GM23338 (cell line): ENCODE data around the gene KCNA3. TPM values are rescaled to one million over a fixed set of nuclear protein-coding genes. Genes with fewer than 3 reads are reported as not detected.

Experiments used
- ATAC-seq: fragments of 200-7000 bp; cut with Tn5 transposase; 3 replicates; pipeline ENCODE4 v1.9.1; 2020
- DNase-seq: peaks from one replicate; pipeline ENCODE4 v3.0.0-alpha.2; 2015; ENCODE audit warnings: low spot score
- H2AFZ ChIP-seq: fragments of 200-600 bp; sonication (generic); 2 replicates; pipeline ENCODE4 v1.8.0; 2016; ENCODE audit warnings: antibody characterized with exemption, mild to moderate bottlenecking, moderate library complexity
- H3F3A ChIP-seq: fragments of 200-600 bp; sonication (generic); replicated peaks from 2 replicates; pipeline ENCODE4 v1.8.0; 2017; ENCODE audit warnings: antibody characterized with exemption, mixed run types, low read depth
- H3K27ac ChIP-seq: fragments of 200-600 bp; sonication (generic); 2 replicates; pipeline ENCODE4 v1.6.1; 2016; ENCODE audit warnings: low read depth
- H3K27me3 ChIP-seq: fragments of 200-600 bp; sonication (generic); 2 replicates; pipeline ENCODE4 v1.8.0; 2016; ENCODE audit warnings: mild to moderate bottlenecking, mixed run types, moderate library complexity; ENCODE audit not compliant: insufficient read depth
- H3K36me3 ChIP-seq: fragments of 200-600 bp; sonication (generic); 2 replicates; pipeline ENCODE4 v1.8.0; 2016; ENCODE audit warnings: mild to moderate bottlenecking; ENCODE audit not compliant: insufficient read depth
- H3K4me1 ChIP-seq: fragments of 200-600 bp; sonication (generic); 2 replicates; pipeline ENCODE4 v1.8.0; 2016; ENCODE audit warnings: mild to moderate bottlenecking, moderate library complexity; ENCODE audit not compliant: insufficient read depth
- H3K4me2 ChIP-seq: fragments of 200-600 bp; sonication (generic); 2 replicates; pipeline ENCODE4 v1.7.1; 2017; ENCODE audit warnings: mixed run types
- H3K4me3 ChIP-seq: fragments of 200-600 bp; sonication (generic); 2 replicates; pipeline ENCODE4 v1.6.1; 2016; ENCODE audit warnings: mixed run types
- H3K79me2 ChIP-seq: fragments of 200-600 bp; sonication (generic); replicated peaks from 2 replicates; pipeline ENCODE4 v1.8.0; 2017; ENCODE audit warnings: mild to moderate bottlenecking; ENCODE audit not compliant: insufficient read depth
- H3K9me2 ChIP-seq: fragments of 200-600 bp; sonication (generic); 2 replicates; pipeline ENCODE4 v1.8.0; 2017; ENCODE audit not compliant: insufficient read depth
- H4K20me1 ChIP-seq: fragments of 200-600 bp; sonication (generic); replicated peaks from 2 replicates; pipeline ENCODE4 v1.8.0; 2017; ENCODE audit warnings: mild to moderate bottlenecking; ENCODE audit not compliant: insufficient read depth
- H3K27ac Mint-ChIP-seq: 2 replicates; pipeline ENCODE4 v1.8.0; 2020; ENCODE audit warnings: inconsistent platforms, mild to moderate bottlenecking, moderate library complexity, mixed read lengths
- H3K27me3 Mint-ChIP-seq: 3 replicates; pipeline ENCODE4 v1.8.0; 2022; ENCODE audit warnings: low read depth, mild to moderate bottlenecking, moderate library complexity, mixed read lengths, inconsistent platforms; ENCODE audit not compliant: insufficient read depth, poor library complexity
- H3K36me3 Mint-ChIP-seq: 3 replicates; pipeline ENCODE4 v1.8.0; 2021; ENCODE audit warnings: low read depth, mild to moderate bottlenecking, inconsistent platforms, moderate library complexity, mixed read lengths
- H3K4me1 Mint-ChIP-seq: 3 replicates; pipeline ENCODE4 v1.8.0; 2020; ENCODE audit warnings: mild to moderate bottlenecking, inconsistent platforms, mixed read lengths
- H3K4me3 Mint-ChIP-seq: 3 replicates; pipeline ENCODE4 v1.8.0; 2021; ENCODE audit warnings: moderate library complexity, mild to moderate bottlenecking, inconsistent platforms, mixed read lengths
- H3K9me3 Mint-ChIP-seq: 3 replicates; pipeline ENCODE4 v1.8.0; 2020; ENCODE audit warnings: moderate library complexity, mild to moderate bottlenecking, inconsistent platforms, mixed read lengths
- CREB1 ChIP-seq: fragments of 250-450 bp; sonication (Bioruptor Pico); IDR thresholded peaks from 2 replicates; pipeline ENCODE4 v1.5.0; 2020; ENCODE audit warnings: low read depth, mild to moderate bottlenecking, moderate library complexity
- ETS1 ChIP-seq: IDR thresholded peaks from 2 replicates; pipeline ENCODE4 v1.6.1; 2016; ENCODE audit warnings: antibody characterized with exemption
- EZH2 ChIP-seq: fragments of 200-600 bp; sonication (generic); IDR thresholded peaks from one replicate; pipeline ENCODE4 v1.8.0; 2017; ENCODE audit warnings: antibody characterized with exemption, mild to moderate bottlenecking, low read depth; ENCODE audit not compliant: unreplicated experiment
- EZH2phosphoT487 ChIP-seq: fragments of 200-600 bp; sonication (generic); IDR thresholded peaks from one replicate; pipeline ENCODE4 v1.8.1; 2018; ENCODE audit warnings: antibody characterized with exemption; ENCODE audit not compliant: unreplicated experiment
- JUNB ChIP-seq: IDR thresholded peaks from one replicate; pipeline ENCODE4 v1.6.1; 2016; ENCODE audit warnings: antibody characterized with exemption; ENCODE audit not compliant: unreplicated experiment
- NANOG ChIP-seq: IDR thresholded peaks from 2 replicates; pipeline ENCODE4 v1.6.1; 2016; ENCODE audit warnings: antibody characterized with exemption, borderline replicate concordance
- POLR2AphosphoS5 ChIP-seq: IDR thresholded peaks from 2 replicates; pipeline ENCODE4 v1.6.1; 2016; ENCODE audit warnings: antibody characterized with exemption, low read depth
- STAT1 ChIP-seq: IDR thresholded peaks from one replicate; pipeline ENCODE4 v1.6.1; 2016; ENCODE audit warnings: antibody characterized with exemption; ENCODE audit not compliant: unreplicated experiment
- polyA plus RNA-seq: library from polyadenylated mRNA; unstranded; fragments of >200 nt; fragmentation: Nextera tagmentation; extraction: Ambion mirVana; gene quantifications from 2 replicates; pipeline ENCODE4 v1.2.1, GENCODE V29; 2016
- total RNA-seq: library from RNA; depleted of rRNA; stranded (reverse); fragments of >200 nt; shearing (Covaris generic); gene quantifications from 2 replicates; pipeline ENCODE4 v1.2.3, GENCODE V29; 2014
- TF ChIP-seq, protein P1 (sequence below): IDR thresholded peaks from one replicate; pipeline ENCODE4 v1.6.1; 2018; ENCODE audit warnings: antibody characterized with exemption; ENCODE audit not compliant: unreplicated experiment

KCNA3 gene
- total and polyA plus RNA-seq, 2 experiments from 2014 or later, result 0.32 to 4.2 TPM

DNA sequence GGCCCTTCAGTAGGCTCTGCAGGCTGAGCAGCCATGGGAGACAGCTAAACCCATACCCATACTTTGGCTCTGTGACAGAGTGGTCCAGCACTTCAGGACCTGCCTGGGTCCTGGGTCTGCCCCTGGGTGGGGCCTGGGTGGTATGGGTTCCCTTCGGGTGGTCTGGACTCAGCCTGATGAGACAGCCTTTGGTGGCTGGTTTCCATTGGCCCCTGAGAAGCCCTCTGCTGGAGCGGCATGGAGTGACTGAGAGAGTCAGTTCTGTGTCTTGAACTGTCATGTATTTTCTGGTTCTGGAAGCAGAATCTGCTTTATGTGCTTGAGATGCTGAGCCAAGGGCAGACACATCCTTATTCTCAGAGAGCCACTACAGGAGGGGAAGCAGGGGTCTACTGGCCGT, 37.3 kb downstream of the KCNA3 start:
- no peak overlapping the region for H3K4me2 ChIP-seq
- no peaks in the 10 kb centered on the region for H3K36me3 ChIP-seq
- Mint-ChIP-seq H3K36me3 (no peaks in the 10 kb centered on the region), H3K27me3 (peaks cover 7% of the 10 kb centered on the region), H3K9me3 (no peaks in the 10 kb centered on the region), H3K27ac (no peak overlapping the region), H3K4me3 (no peak overlapping the region), H3K4me1 (no peaks in the 10 kb centered on the region)
- TF ChIP-seq EZH2, result no peak
- TF ChIP-seq POLR2AphosphoS5, result no peak
- no peak for TF ChIP-seq ETS1
- TF ChIP-seq CREB1 (CRISPR knock-in tag), result no peak
- TF ChIP-seq, protein P1, sequence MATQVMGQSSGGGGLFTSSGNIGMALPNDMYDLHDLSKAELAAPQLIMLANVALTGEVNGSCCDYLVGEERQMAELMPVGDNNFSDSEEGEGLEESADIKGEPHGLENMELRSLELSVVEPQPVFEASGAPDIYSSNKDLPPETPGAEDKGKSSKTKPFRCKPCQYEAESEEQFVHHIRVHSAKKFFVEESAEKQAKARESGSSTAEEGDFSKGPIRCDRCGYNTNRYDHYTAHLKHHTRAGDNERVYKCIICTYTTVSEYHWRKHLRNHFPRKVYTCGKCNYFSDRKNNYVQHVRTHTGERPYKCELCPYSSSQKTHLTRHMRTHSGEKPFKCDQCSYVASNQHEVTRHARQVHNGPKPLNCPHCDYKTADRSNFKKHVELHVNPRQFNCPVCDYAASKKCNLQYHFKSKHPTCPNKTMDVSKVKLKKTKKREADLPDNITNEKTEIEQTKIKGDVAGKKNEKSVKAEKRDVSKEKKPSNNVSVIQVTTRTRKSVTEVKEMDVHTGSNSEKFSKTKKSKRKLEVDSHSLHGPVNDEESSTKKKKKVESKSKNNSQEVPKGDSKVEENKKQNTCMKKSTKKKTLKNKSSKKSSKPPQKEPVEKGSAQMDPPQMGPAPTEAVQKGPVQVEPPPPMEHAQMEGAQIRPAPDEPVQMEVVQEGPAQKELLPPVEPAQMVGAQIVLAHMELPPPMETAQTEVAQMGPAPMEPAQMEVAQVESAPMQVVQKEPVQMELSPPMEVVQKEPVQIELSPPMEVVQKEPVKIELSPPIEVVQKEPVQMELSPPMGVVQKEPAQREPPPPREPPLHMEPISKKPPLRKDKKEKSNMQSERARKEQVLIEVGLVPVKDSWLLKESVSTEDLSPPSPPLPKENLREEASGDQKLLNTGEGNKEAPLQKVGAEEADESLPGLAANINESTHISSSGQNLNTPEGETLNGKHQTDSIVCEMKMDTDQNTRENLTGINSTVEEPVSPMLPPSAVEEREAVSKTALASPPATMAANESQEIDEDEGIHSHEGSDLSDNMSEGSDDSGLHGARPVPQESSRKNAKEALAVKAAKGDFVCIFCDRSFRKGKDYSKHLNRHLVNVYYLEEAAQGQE, result no peak
- TF ChIP-seq STAT1, result no peak
- no peak for TF ChIP-seq NANOG
- no peak for TF ChIP-seq EZH2phosphoT487
- DNase-seq (no peak), ATAC-seq (peak; percentile 68)
- no peaks in the 10 kb centered on the region for H3K27me3 ChIP-seq
- no peaks in the 10 kb centered on the region for H3K79me2 ChIP-seq
- no peak overlapping the region for H2AFZ ChIP-seq
- H3K27ac ChIP-seq, result no peak overlapping the region
- no peaks in the 10 kb centered on the region for H4K20me1 ChIP-seq
- no peaks in the 10 kb centered on the region for H3K9me2 ChIP-seq
- no peak overlapping the region for H3K4me3 ChIP-seq
- no peaks in the 10 kb centered on the region for H3F3A ChIP-seq
- H3K4me1 ChIP-seq, result no peaks in the 10 kb centered on the region

GRCh38 chr1:110636149-110636935, 38.4 kb downstream of the KCNA3 start:
- Histone ChIP-seq H3K79me2 (no peaks in the 10 kb centered on the region), H3K9me2 (no peaks in the 10 kb centered on the region), H3K4me1 (no peaks in the 10 kb centered on the region), H3K36me3 (no peaks in the 10 kb centered on the region), H4K20me1 (no peaks in the 10 kb centered on the region), H3K4me2 (no peak overlapping the region), H3K4me3 (no peak overlapping the region), H3K27me3 (0 out of 2 replicates have a peak, but pooled peaks cover 3% of the 10 kb centered on the region), H3K27ac (no peak overlapping the region), H3F3A (no peaks in the 10 kb centered on the region), H2AFZ (no peak overlapping the region)
- Mint-ChIP-seq H3K4me1 (no peaks in the 10 kb centered on the region), H3K27ac (no peak overlapping the region), H3K9me3 (no peaks in the 10 kb centered on the region), H3K4me3 (no peak overlapping the region), H3K27me3 (peaks cover 7% of the 10 kb centered on the region), H3K36me3 (no peaks in the 10 kb centered on the region)
- TF ChIP-seq JUNB, result no peak
- DNase-seq, result no peak
- no peak for ATAC-seq
